ENCODE results near the gene TUBGCP3. TPM values are rescaled to one million over a fixed set of nuclear protein-coding genes. Genes with fewer than 3 reads are reported as not detected.

The TUBGCP3 gene
- total RNA-seq, 1 experiment from 2014 or later = 47.4 TPM

DNA sequence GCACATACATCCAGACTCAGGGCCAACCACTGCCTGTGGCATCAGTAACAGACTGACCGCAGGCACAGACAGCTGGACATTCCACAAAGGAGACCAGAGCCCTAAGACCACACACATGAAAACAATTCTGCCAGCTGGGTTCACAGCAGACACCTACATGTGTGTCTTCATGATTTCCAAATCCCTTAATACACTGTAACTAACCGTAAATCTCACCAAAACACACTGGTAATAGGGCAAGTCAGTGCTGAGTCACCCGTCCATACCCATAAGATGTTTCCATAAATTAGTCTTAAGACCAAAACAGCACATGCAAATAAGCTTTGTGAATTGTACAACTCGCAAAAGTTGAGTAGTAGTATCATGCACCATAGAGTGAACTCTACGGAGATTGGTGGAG lies 65.4 kb downstream of the TUBGCP3 start:
- no peak overlapping the region for H3K27ac ChIP-seq
- H3K4me1 ChIP-seq (replicated peaks; ENCODE audit: insufficient read depth) = no peaks in the 10 kb centered on the region
- DNase-seq = no peak
- H3K9me3 ChIP-seq (ENCODE audit: insufficient read depth, low read depth) = no peaks in the 10 kb centered on the region
- no peak for TF ChIP-seq EZH2 (IDR thresholded peaks at IDR 0.05; ENCODE audit: low read depth)
- TF ChIP-seq, protein P1, sequence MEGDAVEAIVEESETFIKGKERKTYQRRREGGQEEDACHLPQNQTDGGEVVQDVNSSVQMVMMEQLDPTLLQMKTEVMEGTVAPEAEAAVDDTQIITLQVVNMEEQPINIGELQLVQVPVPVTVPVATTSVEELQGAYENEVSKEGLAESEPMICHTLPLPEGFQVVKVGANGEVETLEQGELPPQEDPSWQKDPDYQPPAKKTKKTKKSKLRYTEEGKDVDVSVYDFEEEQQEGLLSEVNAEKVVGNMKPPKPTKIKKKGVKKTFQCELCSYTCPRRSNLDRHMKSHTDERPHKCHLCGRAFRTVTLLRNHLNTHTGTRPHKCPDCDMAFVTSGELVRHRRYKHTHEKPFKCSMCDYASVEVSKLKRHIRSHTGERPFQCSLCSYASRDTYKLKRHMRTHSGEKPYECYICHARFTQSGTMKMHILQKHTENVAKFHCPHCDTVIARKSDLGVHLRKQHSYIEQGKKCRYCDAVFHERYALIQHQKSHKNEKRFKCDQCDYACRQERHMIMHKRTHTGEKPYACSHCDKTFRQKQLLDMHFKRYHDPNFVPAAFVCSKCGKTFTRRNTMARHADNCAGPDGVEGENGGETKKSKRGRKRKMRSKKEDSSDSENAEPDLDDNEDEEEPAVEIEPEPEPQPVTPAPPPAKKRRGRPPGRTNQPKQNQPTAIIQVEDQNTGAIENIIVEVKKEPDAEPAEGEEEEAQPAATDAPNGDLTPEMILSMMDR (conservative IDR thresholded peaks at IDR 0.05) = no peak
- H3K4me3 ChIP-seq = no peak overlapping the region
- H3F3A ChIP-seq (ENCODE audit: insufficient read depth, low read depth) = no peaks in the 10 kb centered on the region; the same call in 1 of the 2 replicates
- BruUV-seq (replicated peaks) = no TSS peak
- H3K27me3 ChIP-seq (ENCODE audit: insufficient read depth, low read depth) = no peaks in the 10 kb centered on the region
- H4K20me1 ChIP-seq (ENCODE audit: insufficient read depth) = peaks cover 3% of the 10 kb centered on the region; the same call in 1 of the 2 replicates
- no peaks in the 10 kb centered on the region for H3K79me2 ChIP-seq (ENCODE audit: low read depth)
- intact Hi-C loops (cut with micrococcal nuclease; ENCODE audit: unreplicated experiment) = no loop called here
- no peaks in the 10 kb centered on the region for H3K9me2 ChIP-seq (ENCODE audit: insufficient read depth)
- POLR2A ChIA-PET (ENCODE audit: unreplicated experiment) = interaction anchor here (0.6 kb wide), 1 partner anchor 180 kb away, joined by 4 read pairs; no protein-coding TSS in a partner anchor
- no peak overlapping the region for H3K4me2 ChIP-seq
- H2AFZ ChIP-seq = no peak overlapping the region
- H3K36me3 ChIP-seq (ENCODE audit: low read depth) = peaks cover 16% of the 10 kb centered on the region
- CTCF ChIA-PET = interaction anchor here (0.6 kb wide), 1 partner anchor 111 kb away, joined by 3 read pairs; no protein-coding TSS in a partner anchor

DNA sequence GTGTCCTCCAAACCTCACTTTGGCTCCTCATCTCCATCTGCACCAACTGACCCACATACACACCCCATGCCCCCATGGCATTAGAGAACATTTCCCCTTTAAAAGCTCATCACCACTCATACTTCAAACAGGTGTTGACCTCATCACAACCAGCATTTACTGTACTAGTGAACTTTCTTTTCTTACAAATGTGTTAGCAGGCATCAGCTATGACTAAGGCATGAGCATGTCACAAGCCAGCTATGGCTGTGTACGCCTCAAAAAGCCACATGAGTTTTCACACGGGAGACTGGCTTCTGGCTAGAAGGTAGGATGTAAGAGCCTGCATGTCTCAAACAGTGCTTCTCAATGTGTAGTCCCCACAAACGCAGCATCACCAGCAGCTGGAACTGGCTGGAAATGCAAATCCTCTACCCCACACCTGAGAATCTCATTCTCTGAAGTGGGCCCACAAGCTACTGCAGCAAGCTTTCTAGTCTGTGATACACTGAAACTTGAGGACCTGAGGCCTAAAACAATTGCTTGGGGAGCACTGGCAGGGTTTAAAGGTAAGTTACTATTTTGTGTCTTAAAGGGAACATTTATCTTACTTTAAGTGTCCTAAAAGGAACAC lies 66.8 kb downstream of the TUBGCP3 start:
- Histone ChIP-seq H3K9me2 (ENCODE audit: insufficient read depth) (no peaks in the 10 kb centered on the region), H3F3A (ENCODE audit: insufficient read depth, low read depth) (no peaks in the 10 kb centered on the region; the same call in 1 of the 2 replicates), H3K79me2 (ENCODE audit: low read depth) (no peaks in the 10 kb centered on the region), H3K27me3 (ENCODE audit: insufficient read depth, low read depth) (no peaks in the 10 kb centered on the region), H3K4me1 (replicated peaks; ENCODE audit: insufficient read depth) (no peaks in the 10 kb centered on the region), H3K36me3 (ENCODE audit: low read depth) (peaks cover 16% of the 10 kb centered on the region), H3K9me3 (ENCODE audit: insufficient read depth, low read depth) (no peaks in the 10 kb centered on the region), H3K4me3 (no peak overlapping the region), H2AFZ (no peak overlapping the region), H3K4me2 (no peak overlapping the region), H4K20me1 (ENCODE audit: insufficient read depth) (peaks cover 3% of the 10 kb centered on the region; the same call in 1 of the 2 replicates), H3K27ac (no peak overlapping the region)
- CTCF ChIA-PET = no interaction called here
- TF ChIP-seq, protein P1 (conservative IDR thresholded peaks at IDR 0.05) = no peak
- TF ChIP-seq EZH2 (IDR thresholded peaks at IDR 0.05; ENCODE audit: low read depth) = no peak
- POLR2A ChIA-PET (ENCODE audit: unreplicated experiment) = no interaction called here
- DNase-seq = no peak
- intact Hi-C loops (cut with micrococcal nuclease; ENCODE audit: unreplicated experiment) = no loop called here
- BruUV-seq (replicated peaks) = no TSS peak

DNA sequence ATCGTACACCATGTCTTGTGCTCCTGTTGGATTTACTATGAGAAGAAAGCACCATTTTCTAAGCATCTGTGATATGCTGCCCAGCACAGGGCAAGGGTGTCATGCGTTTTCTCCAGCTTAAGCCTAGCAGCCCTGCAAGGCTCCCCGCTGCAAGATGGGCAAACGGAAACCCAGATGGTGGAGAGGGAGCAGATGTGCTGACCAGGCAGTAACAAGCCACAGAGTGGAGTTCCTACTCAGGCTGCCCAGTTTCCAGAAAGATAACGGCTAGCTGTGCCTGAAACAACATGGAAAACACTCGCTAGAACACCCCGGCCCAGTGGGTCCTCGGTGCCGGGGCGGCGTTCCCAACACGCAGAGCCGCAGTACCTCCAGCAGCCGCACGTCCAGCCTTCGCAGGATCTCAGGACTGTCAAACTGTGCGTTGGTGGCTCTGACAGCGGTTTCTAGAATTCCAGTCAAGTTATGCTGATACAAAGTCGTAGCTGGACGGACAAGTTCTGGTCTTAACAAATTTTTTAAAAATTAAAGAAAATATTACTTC lies 68.4 kb downstream of the TUBGCP3 start:
- Histone ChIP-seq H3K9me2 (ENCODE audit: insufficient read depth) (no peaks in the 10 kb centered on the region), H4K20me1 (ENCODE audit: insufficient read depth) (peaks cover 3% of the 10 kb centered on the region; the same call in 1 of the 2 replicates), H3F3A (ENCODE audit: insufficient read depth, low read depth) (no peaks in the 10 kb centered on the region; the same call in 1 of the 2 replicates), H3K36me3 (ENCODE audit: low read depth) (peaks cover 16% of the 10 kb centered on the region), H3K9me3 (ENCODE audit: insufficient read depth, low read depth) (no peaks in the 10 kb centered on the region), H3K4me3 (no peak overlapping the region), H3K79me2 (ENCODE audit: low read depth) (no peaks in the 10 kb centered on the region), H2AFZ (no peak overlapping the region), H3K4me2 (no peak overlapping the region), H3K27ac (no peak overlapping the region), H3K27me3 (ENCODE audit: insufficient read depth, low read depth) (no peaks in the 10 kb centered on the region), H3K4me1 (replicated peaks; ENCODE audit: insufficient read depth) (no peaks in the 10 kb centered on the region)
- POLR2A ChIA-PET (ENCODE audit: unreplicated experiment) = no interaction called here
- TF ChIP-seq EZH2 (IDR thresholded peaks at IDR 0.05; ENCODE audit: low read depth) = no peak
- TF ChIP-seq, protein P1 (conservative IDR thresholded peaks at IDR 0.05) = no peak
- CTCF ChIA-PET = no interaction called here
- intact Hi-C loops (cut with micrococcal nuclease; ENCODE audit: unreplicated experiment) = no loop called here
- no TSS peak for BruUV-seq (replicated peaks)
- no peak for DNase-seq

Data from PC-9 (cell line).